Liver (tissue), 9 donors: ENCODE data around the gene LDLRAD4. TPM values are rescaled to one million over a fixed set of nuclear protein-coding genes. Genes with fewer than 3 reads are reported as not detected.

Source experiments
- DNase-seq: peaks from one replicate; pipeline ENCODE4 v3.0.0-alpha.2; 2017; ENCODE audit warnings: low spot score
- H3K27ac ChIP-seq, 2 donors: one replicate each; pipeline ENCODE4 v1.7.0; 2013; ENCODE audit warnings: inconsistent platforms in 2 of 2, low read length in 2 of 2, control low read depth in 1 of 2, low read depth in 1 of 2, mild to moderate bottlenecking in 1 of 2
- H3K27me3 ChIP-seq, 4 donors: one replicate each; pipeline versions ENCODE4 v1.6.1 to v1.7.0; 2013; ENCODE audit warnings: low read length in 3 of 4, inconsistent platforms in 1 of 4, mild to moderate bottlenecking in 1 of 4, moderate library complexity in 1 of 4; ENCODE audit not compliant: control insufficient read depth in 4 of 4, insufficient read depth in 4 of 4
- H3K36me3 ChIP-seq, 4 donors: one replicate each; pipeline versions ENCODE4 v1.6.1 to v1.7.0; 2013; ENCODE audit warnings: low read length in 3 of 4, mild to moderate bottlenecking in 3 of 4, low read depth in 1 of 4, moderate library complexity in 1 of 4; ENCODE audit not compliant: control insufficient read depth in 4 of 4, insufficient read depth in 3 of 4
- H3K4me1 ChIP-seq, 4 donors: one replicate each; pipeline versions ENCODE4 v1.6.1 to v1.7.0; 2013; ENCODE audit warnings: low read length in 3 of 4, mild to moderate bottlenecking in 3 of 4, moderate library complexity in 1 of 4; ENCODE audit not compliant: control insufficient read depth in 4 of 4, insufficient read depth in 4 of 4
- H3K4me3 ChIP-seq, 3 donors: one replicate each; pipeline versions ENCODE4 v1.6.1 to v1.7.0; 2013; ENCODE audit warnings: low read length in 3 of 3, control low read depth in 1 of 3, low read depth in 1 of 3, mild to moderate bottlenecking in 1 of 3
- H3K9ac ChIP-seq, 2 donors: one replicate each; pipeline ENCODE4 v1.7.0; 2013; ENCODE audit warnings: low read length in 2 of 2, mild to moderate bottlenecking in 2 of 2, moderate library complexity in 2 of 2, control low read depth in 1 of 2, low read depth in 1 of 2
- H3K9me3 ChIP-seq, 4 donors: one replicate each; pipeline versions ENCODE4 v1.6.1 to v1.7.0; 2013; ENCODE audit warnings: low read length in 3 of 4; ENCODE audit not compliant: control insufficient read depth in 4 of 4
- ATF3 ChIP-seq: IDR thresholded peaks from 2 replicates; pipeline ENCODE4 v1.6.1; 2016; ENCODE audit warnings: antibody characterized with exemption
- CTCF ChIP-seq: fragments of 150-350 bp; IDR thresholded peaks from 2 replicates; pipeline ENCODE4 v1.5.1; 2017; ENCODE audit warnings: improper control_type of control experiment, low read depth, low read length; ENCODE audit not compliant: missing input control
- EGR1 ChIP-seq, 2 donors: IDR thresholded peaks; 2 replicates each; pipeline ENCODE4 v1.6.1; 2016 to 2018; ENCODE audit warnings: antibody characterized with exemption in 2 of 2, low read depth in 2 of 2
- FOXA1 ChIP-seq: IDR thresholded peaks from 2 replicates; pipeline ENCODE4 v1.6.1; 2016; ENCODE audit warnings: antibody characterized with exemption
- FOXA2 ChIP-seq: IDR thresholded peaks from 2 replicates; pipeline ENCODE4 v1.6.1; 2016; ENCODE audit warnings: antibody characterized with exemption
- GABPA ChIP-seq, 2 donors: IDR thresholded peaks in 1 of 2; conservative IDR thresholded peaks in 1 of 2; 2 replicates each; pipeline ENCODE4 v1.6.1; 2016; ENCODE audit warnings: antibody characterized with exemption in 2 of 2, mild to moderate bottlenecking in 1 of 2, moderate library complexity in 1 of 2
- HNF4A ChIP-seq, 2 donors: conservative IDR thresholded peaks; 2 replicates each; pipeline ENCODE4 v1.6.1; 2016; ENCODE audit warnings: antibody characterized with exemption in 2 of 2, mild to moderate bottlenecking in 2 of 2
- HNF4G ChIP-seq: IDR thresholded peaks from 2 replicates; pipeline ENCODE4 v1.6.1; 2016; ENCODE audit warnings: antibody characterized with exemption
- JUND ChIP-seq, 2 donors: IDR thresholded peaks; 2 replicates each; pipeline ENCODE4 v1.6.1; 2016; ENCODE audit warnings: antibody characterized with exemption in 2 of 2
- MAX ChIP-seq: IDR thresholded peaks from 2 replicates; pipeline ENCODE4 v1.6.1; 2016; ENCODE audit warnings: antibody characterized with exemption
- NR2F2 ChIP-seq: IDR thresholded peaks from 2 replicates; pipeline ENCODE4 v1.6.1; 2016; ENCODE audit warnings: antibody characterized with exemption
- RAD21 ChIP-seq, 2 donors: IDR thresholded peaks; 2 replicates each; pipeline ENCODE4 v1.6.1; 2016; ENCODE audit warnings: antibody characterized with exemption in 2 of 2, mild to moderate bottlenecking in 2 of 2
- REST ChIP-seq: IDR thresholded peaks from 2 replicates; pipeline ENCODE4 v1.6.1; 2016; ENCODE audit warnings: antibody characterized with exemption, mild to moderate bottlenecking
- RXRA ChIP-seq, 2 donors: IDR thresholded peaks; 2 replicates each; pipeline ENCODE4 v1.6.1; 2017 to 2018; ENCODE audit warnings: antibody characterized with exemption in 2 of 2, mild to moderate bottlenecking in 1 of 2
- SP1 ChIP-seq: IDR thresholded peaks from 2 replicates; pipeline ENCODE4 v1.6.1; 2018; ENCODE audit warnings: antibody characterized with exemption, mild to moderate bottlenecking
- TAF1 ChIP-seq: conservative IDR thresholded peaks from 2 replicates; pipeline ENCODE4 v1.6.1; 2016; ENCODE audit warnings: antibody characterized with exemption, mild to moderate bottlenecking
- YY1 ChIP-seq: IDR thresholded peaks from 2 replicates; pipeline ENCODE4 v1.6.1; 2016; ENCODE audit warnings: antibody characterized with exemption, mild to moderate bottlenecking
- ZBTB33 ChIP-seq: IDR thresholded peaks from 2 replicates; pipeline ENCODE4 v1.6.1; 2016; ENCODE audit warnings: antibody characterized with exemption
- WGBS: extraction: QIAGEN DNeasy Blood & Tissue Kit; methylation state at CpG from one replicate; pipeline ENCODE4 v1.1.7; 2013; 5-methylcytosine and 5-hydroxymethylcytosine counted together
- polyA plus RNA-seq, 2 donors: library from polyadenylated mRNA; stranded (reverse) in 1 of 2; unstranded in 1 of 2; fragments of 200-250 nt in 1 of 2; fragments of >200 nt in 1 of 2; fragmentation: Nextera tagmentation in 1 of 2; extraction: Ambion mirVana in 1 of 2; gene quantifications; one replicate each; pipeline versions ENCODE4 v1.2.1 to v1.2.3, GENCODE V29; 2013 to 2015
- total RNA-seq, 2 donors: library from RNA; depleted of rRNA; stranded (reverse); fragments of >200 nt; gene quantifications; one replicate each; pipeline ENCODE4 v1.2.3, GENCODE V29; 2014
- donor health status: healthy.
- donor health status: healthy.
- donor health status: healthy.
- donor health status: healthy.
- donor health status: healthy.

The LDLRAD4 gene
- total and polyA plus RNA-seq, 4 donors = 4.8 to 41.7 (median 12.7) TPM

- Histone ChIP-seq H3K27ac (no peak overlapping the region), H3K9me3 (no peaks in the 10 kb centered on the region), H3K4me1 (peaks cover 0 to 4% (median 0%) of the 10 kb centered on the region in 4 donors), H3K36me3 (no peaks in the 10 kb centered on the region), H3K27me3 (no peaks in the 10 kb centered on the region), H3K9ac (no peak overlapping the region), H3K4me3 (no peak overlapping the region)
- no peak for TF ChIP-seq ATF3
- no peak for TF ChIP-seq FOXA2
- no peak for TF ChIP-seq MAX
- no peak for TF ChIP-seq HNF4A (conservative IDR thresholded peaks at IDR 0.05)
- no peak for TF ChIP-seq JUND (IDR thresholded peaks at IDR 0.05)
- TF ChIP-seq YY1 = no peak
- TF ChIP-seq RXRA (IDR thresholded peaks at IDR 0.05) = no peak
- no peak for TF ChIP-seq ZBTB33
- TF ChIP-seq GABPA (IDR thresholded peaks at IDR 0.05 in 1 of 2, conservative IDR thresholded peaks at IDR 0.05 in 1 of 2) = no peak
- DNase-seq = no peak
- WGBS = 96% methylated on average over 5 of the region's 5 CpGs
Observed at GRCh38 chr18:13605477-13605876, 386.9 kb downstream of the LDLRAD4 start.

- peaks cover 0 to 1% (median 0%) of the 10 kb centered on the region in 4 donors for H3K4me1 ChIP-seq
- H3K36me3 ChIP-seq = no peaks in the 10 kb centered on the region
- no peak for DNase-seq
- H3K27me3 ChIP-seq = no peaks in the 10 kb centered on the region
- no peak overlapping the region for H3K9ac ChIP-seq
- H3K27ac ChIP-seq = no peak overlapping the region
- no peak for TF ChIP-seq FOXA1
- no peak for TF ChIP-seq TAF1
- no peak for TF ChIP-seq REST
- no peak for TF ChIP-seq YY1
- TF ChIP-seq SP1 = no peak
- no peak for TF ChIP-seq ZBTB33
- TF ChIP-seq RAD21 (IDR thresholded peaks at IDR 0.05) = no peak
- no peak for TF ChIP-seq RXRA (IDR thresholded peaks at IDR 0.05)
- TF ChIP-seq FOXA2 = no peak
- TF ChIP-seq HNF4G = no peak
- no peak for TF ChIP-seq GABPA (IDR thresholded peaks at IDR 0.05 in 1 of 2, conservative IDR thresholded peaks at IDR 0.05 in 1 of 2)
- TF ChIP-seq ATF3 = no peak
- no peak for TF ChIP-seq NR2F2
- TF ChIP-seq MAX = no peak
- TF ChIP-seq CTCF = no peak
- TF ChIP-seq EGR1 (IDR thresholded peaks at IDR 0.05; ENCODE audit: low read depth in 2 of 2) = no peak
- TF ChIP-seq HNF4A (conservative IDR thresholded peaks at IDR 0.05) = no peak
- TF ChIP-seq JUND (IDR thresholded peaks at IDR 0.05) = no peak
- 95% methylated on average over 6 of the region's 6 CpGs for WGBS
- H3K4me3 ChIP-seq = no peak overlapping the region
- H3K9me3 ChIP-seq = no peaks in the 10 kb centered on the region
Observed at GRCh38 chr18:13605901-13606300, 387.3 kb downstream of the LDLRAD4 start.
